SU-DHL-6 (cell line): ENCODE data around the gene GOLIM4.
A peak's percentile ranks its signal among the peaks of the same experiment; 100 is the strongest.

Experiments used
- EZH2phosphoT487 ChIP-seq: fragments of 200-600 bp; sonication (generic), shearing (Covaris generic); conservative IDR thresholded peaks from 2 replicates; pipeline ENCODE4 v1.6.1; 2018; ENCODE audit warnings: mild to moderate bottlenecking, antibody characterized with exemption, low read length, moderate library complexity, mixed read lengths
- TF ChIP-seq, protein P1 (sequence below): fragments of 200-600 bp; sonication (generic); IDR thresholded peaks from one replicate; pipeline ENCODE4 v1.5.1; 2017; ENCODE audit warnings: antibody characterized with exemption, mild to moderate bottlenecking, low read length, moderate library complexity; ENCODE audit not compliant: insufficient read depth, poor library complexity, severe bottlenecking

GRCh38 chr3:168088106-168088720 is 7.5 kb downstream of the GOLIM4 start:
- TF ChIP-seq, protein P1, sequence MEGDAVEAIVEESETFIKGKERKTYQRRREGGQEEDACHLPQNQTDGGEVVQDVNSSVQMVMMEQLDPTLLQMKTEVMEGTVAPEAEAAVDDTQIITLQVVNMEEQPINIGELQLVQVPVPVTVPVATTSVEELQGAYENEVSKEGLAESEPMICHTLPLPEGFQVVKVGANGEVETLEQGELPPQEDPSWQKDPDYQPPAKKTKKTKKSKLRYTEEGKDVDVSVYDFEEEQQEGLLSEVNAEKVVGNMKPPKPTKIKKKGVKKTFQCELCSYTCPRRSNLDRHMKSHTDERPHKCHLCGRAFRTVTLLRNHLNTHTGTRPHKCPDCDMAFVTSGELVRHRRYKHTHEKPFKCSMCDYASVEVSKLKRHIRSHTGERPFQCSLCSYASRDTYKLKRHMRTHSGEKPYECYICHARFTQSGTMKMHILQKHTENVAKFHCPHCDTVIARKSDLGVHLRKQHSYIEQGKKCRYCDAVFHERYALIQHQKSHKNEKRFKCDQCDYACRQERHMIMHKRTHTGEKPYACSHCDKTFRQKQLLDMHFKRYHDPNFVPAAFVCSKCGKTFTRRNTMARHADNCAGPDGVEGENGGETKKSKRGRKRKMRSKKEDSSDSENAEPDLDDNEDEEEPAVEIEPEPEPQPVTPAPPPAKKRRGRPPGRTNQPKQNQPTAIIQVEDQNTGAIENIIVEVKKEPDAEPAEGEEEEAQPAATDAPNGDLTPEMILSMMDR, result peak; percentile 18
- TF ChIP-seq EZH2phosphoT487, result no peak
